GM21423 (cell line): ENCODE measurements around the gene BCAS4.
"Not testable (repeated sequence)": the region's sequence is repeated elsewhere in the genome, so short reads cannot be mapped to it uniquely, and the experiment has no call there.

Source experiments
- ATAC-seq: cut with Tn5 transposase; IDR thresholded peaks from one replicate; pipeline ENCODE4 v1.9.1; 2021; ENCODE audit warnings: mild to moderate bottlenecking, moderate library complexity; ENCODE audit not compliant: unreplicated experiment

The BCAS4 gene, protein sequence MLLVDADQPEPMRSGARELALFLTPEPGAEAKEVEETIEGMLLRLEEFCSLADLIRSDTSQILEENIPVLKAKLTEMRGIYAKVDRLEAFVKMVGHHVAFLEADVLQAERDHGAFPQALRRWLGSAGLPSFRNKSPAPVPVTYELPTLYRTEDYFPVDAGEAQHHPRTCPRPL

DNA sequence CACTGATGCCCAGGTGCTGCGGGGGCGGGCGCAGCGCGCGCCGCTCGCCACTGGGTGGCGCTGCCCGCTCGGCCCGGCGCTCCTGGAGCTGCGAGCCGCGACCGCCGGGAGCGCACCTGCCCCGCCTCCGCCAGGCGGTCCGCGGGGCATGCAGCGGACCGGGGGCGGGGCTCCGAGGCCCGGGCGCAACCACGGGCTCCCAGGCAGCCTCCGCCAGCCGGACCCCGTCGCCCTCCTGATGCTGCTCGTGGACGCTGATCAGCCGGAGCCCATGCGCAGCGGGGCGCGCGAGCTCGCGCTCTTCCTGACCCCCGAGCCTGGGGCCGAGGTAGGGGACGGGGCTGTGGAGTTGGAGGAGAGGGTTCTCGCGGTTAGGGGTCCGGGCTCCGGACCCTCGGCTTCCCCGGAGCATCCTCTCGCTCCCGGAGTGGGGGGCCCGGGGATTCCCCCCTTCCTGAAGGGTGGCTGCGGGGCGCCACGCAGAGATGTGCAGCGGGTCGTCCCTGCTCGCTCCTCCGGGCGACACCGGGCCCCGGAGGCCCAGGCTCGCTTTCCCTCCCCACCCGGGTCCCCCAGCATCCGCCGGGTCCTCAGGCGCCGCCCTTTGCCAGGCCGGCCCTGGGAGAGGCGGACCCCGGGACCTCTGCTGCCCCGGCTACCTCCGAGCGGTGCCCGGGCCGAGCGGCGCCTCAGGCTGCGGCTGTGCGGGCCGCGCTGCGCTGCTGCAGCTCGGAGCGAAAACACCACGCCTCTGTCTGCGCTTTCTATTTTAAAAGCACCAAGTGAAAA lies at the start of gene BCAS4:
BCAS4 (plus strand) TSS at position 216 of the 789 bp plus-strand sequence; CDS start at position 239, 23 bp downstream.
- ATAC-seq = peak; percentile 72

DNA sequence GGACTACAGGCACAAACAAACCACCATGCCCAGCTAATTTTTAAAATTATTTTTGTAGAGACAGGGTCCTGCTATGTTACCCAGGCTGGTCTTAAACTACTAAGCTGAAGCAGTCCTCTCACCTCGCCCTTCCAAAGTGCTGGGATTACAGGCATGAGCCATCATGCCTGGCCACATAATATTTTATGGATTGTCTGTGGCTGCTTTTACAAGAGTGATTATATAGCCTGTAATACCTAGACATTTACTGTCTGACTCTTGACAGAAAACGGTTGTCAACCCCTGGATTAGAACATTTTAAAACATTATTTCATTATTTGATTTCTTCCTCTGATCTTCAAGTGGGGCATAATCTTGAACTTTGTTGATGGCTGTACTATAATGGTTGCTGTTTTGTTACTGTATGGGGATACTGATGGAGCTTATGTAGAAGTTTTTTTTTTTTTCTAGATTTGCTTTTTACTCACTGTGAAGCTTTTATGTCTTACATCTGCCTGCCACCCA lies 49.2 kb upstream of the BCAS4 start:
- no peak for ATAC-seq

DNA sequence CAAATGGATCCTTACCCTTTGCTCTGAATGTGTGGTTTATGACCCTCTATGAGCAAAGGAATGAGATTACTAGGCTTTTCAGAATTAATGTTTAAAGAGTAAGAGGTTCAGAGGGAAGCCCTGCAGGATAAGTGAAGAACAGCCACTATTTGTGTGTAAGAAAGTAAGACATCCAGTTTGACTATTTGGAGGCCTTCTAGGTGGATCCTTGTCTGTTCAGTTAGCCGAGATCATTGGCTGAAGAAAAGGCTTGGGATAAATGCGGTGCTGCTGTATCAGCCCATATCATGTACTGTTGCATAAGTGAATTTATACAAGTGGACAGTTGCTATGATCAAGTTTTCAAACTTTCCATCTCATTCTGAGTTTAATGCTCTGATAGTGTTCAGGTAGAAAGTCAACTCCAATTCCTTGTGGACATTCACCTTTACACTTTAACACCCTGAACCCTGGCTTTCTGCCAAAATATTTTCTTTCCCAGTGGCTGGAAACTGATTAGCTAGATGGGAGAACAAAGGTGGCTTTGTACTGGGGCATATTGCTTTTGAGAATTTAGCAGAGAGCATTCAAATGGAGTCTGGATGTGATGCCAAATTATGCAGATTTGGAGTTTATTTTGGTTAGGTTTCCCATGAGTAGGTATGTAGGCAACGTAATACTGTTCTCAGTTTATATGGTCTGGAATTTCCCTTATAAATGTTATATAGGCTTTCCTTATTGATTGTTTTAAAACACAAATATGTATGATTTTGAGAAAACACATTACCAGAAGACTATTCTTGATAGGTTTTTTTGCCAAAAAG lies 48.5 kb upstream of the BCAS4 start:
- no peak for ATAC-seq

DNA sequence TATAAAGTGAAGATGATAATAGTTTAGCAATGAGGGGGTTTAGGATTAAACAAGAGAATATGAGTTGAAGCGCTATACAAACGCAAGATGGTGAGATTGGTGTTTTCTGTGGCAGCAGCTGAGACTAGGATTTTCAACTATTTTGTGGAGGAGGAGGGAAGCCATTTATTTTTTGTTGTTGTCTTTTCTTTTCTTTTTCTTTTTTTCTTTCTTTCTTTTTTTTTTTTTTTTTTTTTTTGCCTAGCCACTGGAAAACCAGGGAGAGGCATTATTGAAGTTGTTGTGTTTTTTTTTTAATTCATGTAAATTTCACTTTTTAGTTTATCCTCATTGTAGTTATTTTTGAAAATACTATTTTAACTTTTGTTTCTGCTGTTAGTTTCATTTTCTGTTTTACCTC lies 47.6 kb upstream of the BCAS4 start:
- ATAC-seq = no peak

DNA sequence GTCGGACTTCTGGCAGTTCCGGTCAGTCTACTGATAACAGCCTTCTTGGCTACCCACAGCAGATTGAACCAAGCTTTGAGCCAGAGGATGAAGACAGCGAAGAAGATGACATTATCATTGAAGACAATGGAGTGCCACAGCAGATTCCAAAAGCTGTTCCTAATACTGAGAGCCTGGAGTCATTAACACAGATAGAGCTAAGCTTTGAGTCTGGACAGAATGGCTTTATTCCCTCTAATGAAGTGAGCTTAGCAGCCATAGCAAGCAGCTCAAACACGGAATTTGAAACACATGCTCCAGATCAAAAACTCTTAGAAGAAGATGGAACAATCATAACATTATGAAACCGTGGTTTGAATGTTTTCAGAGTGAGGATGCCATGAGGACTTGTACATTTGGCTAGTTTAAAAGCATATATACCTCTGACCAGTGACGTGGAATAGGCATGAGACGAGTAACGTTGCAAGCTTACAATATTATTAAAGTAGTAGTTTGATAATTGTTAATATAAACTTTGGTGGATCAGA lies 44.7 kb upstream of the BCAS4 start:
- no peak for ATAC-seq

DNA sequence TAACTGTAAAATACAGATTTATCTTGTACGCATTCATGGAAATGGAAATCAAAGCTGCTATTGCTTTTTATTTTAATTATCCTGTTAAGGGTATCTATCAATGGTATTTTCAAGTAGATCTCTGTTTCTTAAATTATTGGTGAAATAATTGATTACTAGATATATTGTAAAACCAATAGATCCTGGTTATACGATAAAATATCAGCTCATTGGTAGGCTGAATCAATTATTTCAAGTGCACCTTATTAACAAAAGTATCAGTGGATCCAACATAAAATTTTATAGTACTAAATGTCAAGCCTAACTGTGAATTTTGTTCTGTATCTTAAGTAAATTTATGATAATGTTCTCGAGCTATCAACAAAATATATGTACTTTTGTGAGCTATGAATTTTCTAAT lies 41.7 kb upstream of the BCAS4 start:
- no peak for ATAC-seq

DNA sequence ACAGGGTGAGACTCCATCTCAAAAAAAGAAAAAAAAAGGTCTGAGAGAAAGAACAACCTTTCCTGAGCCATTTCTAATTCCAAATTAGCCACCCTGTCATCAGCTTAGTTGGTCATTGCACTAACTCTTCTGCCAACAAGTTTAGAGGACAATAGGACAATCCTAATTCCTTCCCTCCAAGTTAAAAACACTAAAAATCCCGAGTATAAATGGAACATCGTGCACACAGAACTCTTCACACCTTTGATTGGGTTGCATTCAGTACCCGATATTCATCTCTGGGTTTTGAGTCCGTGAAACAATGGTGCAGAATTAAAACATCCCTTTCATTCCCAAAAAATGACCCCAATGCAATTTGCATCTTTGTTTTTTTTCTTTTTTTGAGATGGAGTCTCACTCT lies 40.4 kb upstream of the BCAS4 start:
- no peak for ATAC-seq

DNA sequence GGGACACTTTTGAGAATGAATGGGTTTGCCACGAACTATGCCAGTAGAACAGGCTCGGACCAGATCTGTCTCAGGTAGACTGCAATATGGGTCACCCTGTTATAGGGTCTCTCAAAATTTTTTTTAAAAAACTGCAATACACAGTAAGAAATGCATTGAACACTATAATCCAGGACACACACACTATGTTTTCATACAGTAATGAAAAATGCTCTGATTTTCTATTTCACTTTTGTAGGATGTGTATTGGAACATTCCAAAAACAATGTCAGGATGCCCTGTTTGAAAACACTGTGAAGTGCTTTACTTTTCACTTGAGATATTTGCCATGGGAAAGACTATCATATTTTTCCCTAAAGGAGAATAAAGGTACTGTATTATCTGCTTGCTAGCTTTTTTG lies 38.4 kb upstream of the BCAS4 start:
- no peak for ATAC-seq

DNA sequence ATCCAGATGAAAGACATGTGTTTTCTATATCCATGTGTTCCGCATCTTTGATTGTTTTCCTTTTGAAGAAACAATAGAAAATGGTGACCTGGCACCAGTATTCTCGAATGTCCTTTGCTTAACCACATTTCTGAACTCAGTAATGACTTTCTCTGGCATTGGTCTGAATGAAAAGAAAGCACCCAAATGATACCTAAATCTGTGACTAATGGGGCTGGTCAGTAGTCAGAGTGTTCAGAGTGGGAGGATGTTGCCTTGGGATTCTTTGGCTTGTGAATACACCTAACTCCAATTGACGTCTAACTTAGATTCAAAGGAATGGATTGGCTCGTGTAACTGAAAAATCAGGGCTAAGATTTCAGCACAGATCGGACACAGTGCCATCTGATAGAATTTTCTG lies 36.4 kb upstream of the BCAS4 start:
- ATAC-seq = no peak

DNA sequence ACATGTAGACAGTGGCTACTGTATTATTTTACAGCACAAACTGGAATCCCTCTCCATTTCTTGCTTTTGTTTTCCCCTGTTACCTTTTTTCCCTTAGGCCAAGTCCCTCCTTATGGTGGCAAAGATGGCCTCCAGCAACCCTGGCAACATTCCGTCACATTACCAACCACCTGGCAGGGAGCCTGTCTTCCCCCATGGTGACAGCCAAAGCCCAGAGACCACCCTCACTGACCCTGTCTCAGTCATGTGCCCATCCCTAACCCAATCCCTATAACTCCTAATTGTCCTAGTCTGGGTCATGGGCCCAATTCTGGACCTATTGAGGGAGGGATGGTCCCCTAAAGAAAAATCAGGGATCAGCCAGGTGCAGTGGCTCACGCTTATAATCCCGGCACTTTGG lies 35.9 kb upstream of the BCAS4 start:
- ATAC-seq = no peak

DNA sequence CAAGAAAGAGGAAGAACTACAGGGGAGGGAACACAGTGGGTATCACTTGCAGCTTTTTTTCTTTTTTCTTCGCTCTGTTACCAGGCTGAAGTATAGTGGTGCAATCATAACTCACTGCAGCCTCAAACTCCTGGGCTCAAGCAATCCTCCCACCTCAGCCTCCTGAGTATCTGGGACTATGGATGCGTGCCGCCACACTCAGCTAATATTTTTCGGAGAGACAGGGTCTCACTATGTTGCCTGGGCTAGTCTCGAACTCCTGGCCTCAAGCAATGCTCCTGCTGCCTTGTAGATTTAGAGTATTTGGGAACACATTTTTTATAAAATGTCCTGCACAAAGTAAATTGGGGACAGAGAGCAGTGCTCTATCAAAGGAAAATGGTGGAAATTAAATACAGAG lies 35.2 kb upstream of the BCAS4 start:
- ATAC-seq = no peak

DNA sequence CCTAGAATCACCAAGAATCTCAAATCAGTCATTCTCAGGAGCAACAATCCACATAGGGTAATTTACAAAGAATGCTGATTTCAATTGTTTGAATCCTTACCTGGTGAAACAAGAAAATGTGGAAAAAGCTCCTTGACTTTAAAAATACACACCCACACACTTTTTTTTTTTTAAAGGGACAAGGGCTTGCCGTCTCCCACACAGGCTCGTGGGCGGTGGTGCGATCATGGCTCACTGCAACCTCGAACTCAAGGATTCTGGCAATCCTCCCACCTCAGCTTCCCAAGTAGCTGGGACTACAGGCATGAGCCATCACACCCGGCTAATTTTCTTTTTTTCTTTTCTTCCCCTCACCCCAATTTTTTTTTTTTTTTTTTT lies 32.8 kb upstream of the BCAS4 start:
- ATAC-seq = no peak

DNA sequence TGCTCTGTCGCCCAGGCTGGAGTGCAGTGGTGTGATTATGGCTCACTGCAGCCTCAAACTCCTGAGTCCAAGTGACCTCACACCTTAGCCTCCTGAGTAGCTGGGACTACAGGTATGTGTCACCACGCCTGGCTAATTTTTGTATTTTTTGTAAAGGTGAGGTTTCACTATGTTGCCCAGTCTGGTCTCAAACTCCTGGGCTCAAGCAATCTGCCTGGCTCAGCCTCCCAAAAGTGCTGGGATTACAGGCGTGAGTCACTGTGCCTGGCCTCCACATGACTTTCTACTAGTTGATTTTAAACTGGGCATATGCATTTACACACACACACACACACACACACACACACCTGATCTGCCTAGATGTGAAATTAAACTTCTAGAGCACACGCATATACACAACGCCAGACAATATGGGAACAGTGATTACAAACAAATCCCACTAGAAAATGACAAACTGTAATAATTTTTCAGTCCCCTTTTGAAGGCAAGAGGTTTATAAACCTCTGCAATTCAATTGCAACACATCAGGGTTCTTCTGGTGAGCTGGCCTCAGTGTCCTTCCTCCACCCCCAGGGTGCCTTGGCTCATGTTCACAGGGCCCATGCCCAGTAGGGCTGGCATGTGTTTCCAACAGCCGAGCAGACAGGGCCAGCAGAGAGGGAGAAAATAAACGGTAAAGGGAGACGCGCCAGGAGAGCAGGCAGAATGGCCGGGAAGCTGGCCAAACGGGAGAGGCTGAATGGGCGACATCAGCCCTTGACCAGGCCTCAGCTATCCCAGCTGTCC lies 32.2 kb upstream of the BCAS4 start:
- no peak for ATAC-seq

DNA sequence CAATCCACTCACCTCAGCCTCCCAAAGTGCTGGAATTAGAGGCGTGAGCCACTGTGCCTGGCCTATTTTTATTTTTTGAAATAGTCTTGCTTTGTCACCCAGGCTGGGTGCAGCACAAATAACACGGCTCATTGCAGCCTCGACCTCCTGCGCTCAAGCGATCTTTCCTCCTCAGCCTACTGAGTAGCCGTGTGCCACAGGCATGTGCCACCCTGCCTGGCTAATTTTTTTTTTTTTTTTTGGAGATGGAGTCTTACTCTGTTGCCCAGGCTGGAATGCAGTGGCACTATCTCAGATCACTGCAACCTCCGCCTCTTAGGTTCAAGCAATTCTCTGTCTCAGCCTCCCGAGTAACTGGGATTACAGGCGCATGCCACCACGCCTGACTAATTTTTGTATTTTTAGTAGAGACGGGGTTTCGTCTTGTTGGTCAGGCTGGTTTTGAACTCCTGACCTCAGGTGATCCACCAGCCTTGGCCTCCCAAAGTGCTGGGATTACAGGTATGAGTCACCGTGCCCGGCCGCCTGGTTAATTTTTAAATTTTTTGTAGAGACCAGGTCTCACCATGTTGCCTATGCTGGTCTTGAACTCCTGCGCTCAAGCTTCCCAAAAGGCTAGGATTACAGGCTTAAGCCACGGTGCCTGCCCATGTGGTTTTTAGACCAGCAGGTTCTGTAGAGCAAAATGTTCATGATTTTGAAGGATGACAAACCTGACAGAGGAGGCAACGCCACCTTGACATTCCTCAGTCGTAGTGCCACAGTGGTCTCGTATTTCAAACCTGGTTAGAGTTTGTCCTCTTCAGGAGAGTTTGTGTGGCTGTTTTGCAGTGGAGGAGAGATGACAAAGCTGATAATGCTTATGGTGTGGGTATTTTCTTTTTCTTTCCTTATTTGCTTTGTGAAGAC lies 31.1 kb upstream of the BCAS4 start:
- not testable (repeated sequence) for ATAC-seq

DNA sequence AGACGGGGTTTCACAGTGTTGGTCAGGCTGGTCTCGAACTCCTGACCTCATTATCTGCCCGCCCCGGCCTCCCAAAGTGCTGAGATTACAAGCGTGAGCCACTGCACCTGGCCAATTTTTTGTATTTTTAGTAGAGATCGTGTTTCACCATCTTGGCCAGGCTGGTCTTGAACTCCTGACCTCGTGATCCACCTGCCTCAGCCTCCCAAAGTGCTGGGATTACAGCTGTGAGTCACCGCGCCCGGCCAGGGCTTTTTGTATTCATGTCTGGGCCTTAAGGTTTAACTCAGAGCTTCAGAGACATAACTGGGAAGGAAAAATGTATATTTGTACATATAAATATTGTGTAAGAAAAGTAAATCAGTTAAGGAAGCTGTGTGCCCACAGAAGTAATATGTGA lies 29.6 kb upstream of the BCAS4 start:
- ATAC-seq = not testable (repeated sequence)

DNA sequence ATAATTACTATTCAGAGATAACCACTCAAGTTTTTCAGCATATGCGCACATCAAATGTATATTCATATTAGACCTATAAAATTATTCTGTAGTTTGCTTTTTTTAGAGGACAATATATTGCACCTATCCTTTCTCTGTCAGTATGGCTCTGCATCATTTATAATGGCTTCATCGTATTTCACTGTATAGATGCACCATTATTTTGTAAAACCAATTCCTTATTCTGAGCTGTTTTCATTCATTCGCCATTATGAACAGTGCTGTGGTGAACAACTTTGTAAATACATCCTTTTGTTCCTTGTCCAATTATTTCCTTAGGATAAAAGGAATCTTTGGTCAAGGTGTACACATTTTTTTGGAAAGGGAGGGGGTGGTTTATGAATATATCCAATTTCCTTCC lies 29.2 kb upstream of the BCAS4 start:
- ATAC-seq = no peak

DNA sequence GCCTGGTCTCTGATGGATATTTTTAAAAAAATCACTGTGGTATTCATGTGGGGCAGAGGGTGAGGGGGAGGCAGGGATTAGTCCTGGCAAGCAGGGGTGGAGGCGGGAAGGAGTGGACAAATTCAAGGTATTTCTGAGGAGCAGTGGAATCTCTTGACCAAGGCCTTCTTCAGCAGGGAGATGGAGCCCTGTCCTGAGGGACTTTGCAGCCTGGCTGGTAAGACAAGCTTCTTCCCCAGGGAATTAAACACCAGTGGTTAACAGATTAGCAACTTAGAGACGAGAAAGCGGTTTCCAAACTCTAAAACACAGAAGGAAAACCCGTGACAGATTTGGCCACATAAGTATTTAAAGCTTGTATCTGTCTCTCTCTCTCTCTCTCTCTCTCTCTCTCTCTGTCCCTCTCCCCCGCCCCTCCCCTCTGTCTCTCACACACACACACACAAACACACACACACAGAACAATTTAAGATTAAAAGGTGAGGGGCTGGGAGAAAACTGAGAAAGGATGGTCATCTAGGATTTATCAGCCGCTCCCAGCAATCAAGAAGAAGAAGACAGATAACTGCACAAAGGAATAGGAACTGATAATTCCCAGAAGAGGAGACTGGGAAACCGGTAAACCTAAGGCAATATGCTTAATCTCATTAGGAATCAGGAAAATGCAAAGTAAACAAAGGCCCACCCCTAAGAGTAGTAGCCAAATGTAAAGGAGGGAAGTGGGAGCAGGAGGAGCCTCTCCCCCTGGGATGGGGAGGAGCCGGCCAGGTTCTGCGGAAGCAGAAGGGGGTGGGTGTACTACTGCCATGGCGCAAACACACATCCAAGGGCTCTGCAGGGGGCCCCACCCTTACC lies 27.7 kb upstream of the BCAS4 start:
- not testable (repeated sequence) for ATAC-seq

DNA sequence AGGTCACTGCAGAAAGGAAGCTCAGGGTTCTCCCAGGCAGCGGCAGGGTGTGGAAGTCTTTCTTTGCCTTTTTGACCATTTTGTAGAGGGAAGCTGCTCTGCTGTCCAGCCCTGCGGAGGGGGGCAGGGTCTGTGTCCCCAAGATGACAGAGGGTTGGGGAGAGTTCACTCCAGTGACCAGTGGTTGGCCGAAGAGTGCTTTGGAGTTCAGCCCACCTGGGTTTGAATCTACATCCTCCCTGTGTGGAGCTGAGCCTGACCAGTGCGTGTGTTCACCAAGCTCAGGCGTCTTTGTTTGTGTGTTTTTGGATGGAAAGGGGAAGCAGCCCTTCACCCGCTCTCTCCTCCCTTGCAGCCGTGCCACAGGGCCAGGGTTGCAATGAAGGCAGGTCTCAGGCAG lies 25.9 kb upstream of the BCAS4 start:
- ATAC-seq = not testable (repeated sequence)
